Measurements from ENCODE around the gene IPCEF1. TPM values are rescaled to one million over a fixed set of nuclear protein-coding genes. Genes with fewer than 3 reads are reported as not detected.

Gene IPCEF1
- total RNA-seq, 1 donor from 2014 or later = 18.8 TPM

GRCh38 chr6:154238831-154239230 is 117.8 kb downstream of the IPCEF1 start:
- Mint-ChIP-seq H3K4me1 (ENCODE audit: unreplicated experiment) (peaks cover 20% of the 10 kb centered on the region), H3K4me3 (ENCODE audit: unreplicated experiment) (no peak overlapping the region), H3K36me3 (ENCODE audit: low read depth, unreplicated experiment) (peaks cover 5% of the 10 kb centered on the region), H3K27ac (ENCODE audit: unreplicated experiment) (no peak overlapping the region), H3K9me3 (ENCODE audit: unreplicated experiment) (no peaks in the 10 kb centered on the region), H3K27me3 (ENCODE audit: unreplicated experiment) (no peaks in the 10 kb centered on the region)
- no peak for DNase-seq (ENCODE audit: low spot score)
- TF ChIP-seq CTCF (IDR thresholded peaks at IDR 0.05; ENCODE audit: unreplicated experiment) = no peak

- H3K9me3 Mint-ChIP-seq (ENCODE audit: unreplicated experiment) = no peaks in the 10 kb centered on the region
- H3K4me1 Mint-ChIP-seq (ENCODE audit: unreplicated experiment) = peaks cover 23% of the 10 kb centered on the region
- no peak overlapping the region for H3K4me3 Mint-ChIP-seq (ENCODE audit: unreplicated experiment)
- DNase-seq (ENCODE audit: low spot score) = no peak
- H3K27me3 Mint-ChIP-seq (ENCODE audit: unreplicated experiment) = no peaks in the 10 kb centered on the region
- peaks cover 5% of the 10 kb centered on the region for H3K36me3 Mint-ChIP-seq (ENCODE audit: low read depth, unreplicated experiment)
- no peak overlapping the region for H3K27ac Mint-ChIP-seq (ENCODE audit: unreplicated experiment)
- no peak for TF ChIP-seq CTCF (IDR thresholded peaks at IDR 0.05; ENCODE audit: unreplicated experiment)
Observed at GRCh38 chr6:154236646-154237301, 119.8 kb downstream of the IPCEF1 start.

GRCh38 chr6:154234019-154234772 is 122.4 kb downstream of the IPCEF1 start:
- peaks cover 33% of the 10 kb centered on the region for H3K4me1 Mint-ChIP-seq (ENCODE audit: unreplicated experiment)
- no peak overlapping the region for H3K27ac Mint-ChIP-seq (ENCODE audit: unreplicated experiment)
- H3K9me3 Mint-ChIP-seq (ENCODE audit: unreplicated experiment) = no peaks in the 10 kb centered on the region
- no peak overlapping the region for H3K4me3 Mint-ChIP-seq (ENCODE audit: unreplicated experiment)
- no peaks in the 10 kb centered on the region for H3K27me3 Mint-ChIP-seq (ENCODE audit: unreplicated experiment)
- DNase-seq (ENCODE audit: low spot score) = no peak
- no peak for TF ChIP-seq CTCF (IDR thresholded peaks at IDR 0.05; ENCODE audit: unreplicated experiment)
- peaks cover 5% of the 10 kb centered on the region for H3K36me3 Mint-ChIP-seq (ENCODE audit: low read depth, unreplicated experiment)

- TF ChIP-seq CTCF (IDR thresholded peaks at IDR 0.05; ENCODE audit: unreplicated experiment) = no peak
- no peak for DNase-seq (ENCODE audit: low spot score)
- no peaks in the 10 kb centered on the region for H3K9me3 Mint-ChIP-seq (ENCODE audit: unreplicated experiment)
- no peaks in the 10 kb centered on the region for H3K27me3 Mint-ChIP-seq (ENCODE audit: unreplicated experiment)
- H3K27ac Mint-ChIP-seq (ENCODE audit: unreplicated experiment) = peak overlapping the region; percentile 13
- H3K36me3 Mint-ChIP-seq (ENCODE audit: low read depth, unreplicated experiment) = peaks cover 5% of the 10 kb centered on the region
- no peak overlapping the region for H3K4me3 Mint-ChIP-seq (ENCODE audit: unreplicated experiment)
- H3K4me1 Mint-ChIP-seq (ENCODE audit: unreplicated experiment) = peaks cover 29% of the 10 kb centered on the region
Observed at GRCh38 chr6:154233383-154233782, 123.2 kb downstream of the IPCEF1 start.
